HG03378 (cell line): ENCODE results near the gene TMEM169.
A peak's percentile ranks its signal among the peaks of the same experiment; 100 is the strongest.
"Not testable (repeated sequence)": the region's sequence is repeated elsewhere in the genome, so short reads cannot be mapped to it uniquely, and the experiment has no call there.

Experiments used
- ATAC-seq: cut with Tn5 transposase; IDR thresholded peaks from one replicate; pipeline ENCODE4 v1.9.1; 2021; ENCODE audit warnings: mild to moderate bottlenecking, moderate library complexity; ENCODE audit not compliant: unreplicated experiment

TMEM169 gene

GRCh38 chr2:216130346-216130971 lies 48.7 kb downstream of the TMEM169 start:
- ATAC-seq: no peak

DNA sequence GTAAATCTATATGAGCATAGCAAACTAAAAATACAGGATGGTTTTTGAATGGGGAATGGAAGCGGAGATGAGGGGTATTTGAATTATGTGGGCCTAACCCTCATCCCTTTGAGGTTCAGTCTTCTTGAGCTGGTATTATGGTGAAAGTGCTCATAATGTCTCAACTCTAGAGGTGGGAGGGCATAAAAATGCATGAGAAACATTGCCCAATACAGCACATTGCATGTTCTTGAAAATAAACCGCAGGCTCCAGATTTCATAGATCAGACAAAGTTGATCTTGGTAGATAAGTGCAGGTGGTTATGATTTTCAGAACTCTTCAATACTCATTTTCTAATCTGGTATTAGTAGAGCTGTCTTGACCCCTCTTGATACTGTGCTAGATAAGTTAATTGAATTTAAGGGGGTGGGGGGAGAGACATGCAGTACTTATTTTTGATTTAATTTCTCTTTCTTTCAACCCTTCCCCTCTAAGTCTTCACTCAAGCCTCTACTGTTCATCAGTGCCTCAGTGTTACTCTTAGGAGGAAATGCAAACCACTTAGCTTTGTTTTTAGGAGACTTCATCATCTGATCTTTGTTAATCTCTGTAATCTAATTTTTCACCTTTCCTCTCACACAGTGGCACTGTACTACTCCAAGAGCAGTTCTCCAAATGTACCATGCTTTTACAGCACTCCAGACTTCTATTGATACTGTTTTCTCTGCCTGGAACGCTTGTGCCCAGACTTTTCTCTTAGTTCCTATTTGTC lies 49.6 kb downstream of the TMEM169 start:
- no peak for ATAC-seq

DNA sequence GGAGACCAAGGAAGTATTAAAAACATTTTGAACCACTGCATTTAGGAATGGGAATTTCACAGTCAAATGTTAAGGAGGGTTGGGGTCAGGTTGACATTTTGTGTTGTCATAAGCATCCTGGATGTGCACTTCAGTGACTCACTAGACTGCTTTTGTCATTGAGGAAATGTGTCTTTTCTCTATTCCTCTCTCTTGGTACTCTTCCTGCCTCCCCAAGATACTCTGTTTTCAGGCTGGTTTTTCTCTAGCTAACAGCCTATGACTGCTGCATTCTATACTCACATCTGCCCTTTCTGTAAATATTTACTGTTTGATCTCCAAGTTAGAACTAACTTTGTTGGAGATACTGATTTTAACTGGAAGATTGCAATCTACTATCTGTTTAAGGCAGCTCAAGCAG lies 50.9 kb downstream of the TMEM169 start:
- ATAC-seq: no peak

- no peak for ATAC-seq
Measured at GRCh38 chr2:216133397-216133796, 51.7 kb downstream of the TMEM169 start.

DNA sequence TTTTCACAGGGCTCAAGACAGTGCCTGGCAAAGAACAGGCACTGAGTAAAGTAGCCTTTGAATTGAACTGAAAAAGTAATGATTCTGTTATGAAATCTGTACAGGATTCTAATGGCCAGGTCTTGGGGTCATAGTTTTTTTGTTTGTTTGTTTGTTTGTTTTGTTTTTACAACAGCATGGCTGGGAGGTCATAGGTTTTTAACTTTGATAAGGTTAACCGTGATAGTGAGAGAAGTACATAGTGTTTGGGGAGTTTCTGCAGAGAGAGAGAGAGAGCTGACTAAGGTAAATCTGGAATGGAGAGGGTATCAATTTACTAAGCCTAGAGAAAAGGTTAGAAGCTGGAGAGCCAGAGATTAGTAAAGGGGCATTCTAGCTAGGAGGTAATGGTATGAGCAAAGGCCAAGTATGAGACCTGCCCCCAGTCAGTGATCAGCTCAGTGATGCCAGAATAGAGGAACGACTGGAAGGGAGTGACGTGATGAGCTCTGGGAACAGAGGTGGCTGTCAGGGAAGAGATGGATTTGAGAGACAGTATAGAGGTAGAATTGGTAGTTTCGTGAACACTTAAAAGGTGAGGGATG lies 53.3 kb downstream of the TMEM169 start:
- ATAC-seq: no peak

- ATAC-seq: no peak
Measured at GRCh38 chr2:216139884-216140283, 58.2 kb downstream of the TMEM169 start.

GRCh38 chr2:216141516-216141915 lies 59.8 kb downstream of the TMEM169 start:
- not testable (repeated sequence) for ATAC-seq

GRCh38 chr2:216142540-216142939 lies 60.8 kb downstream of the TMEM169 start:
- ATAC-seq: peak; percentile 98

- ATAC-seq: no peak
Measured at GRCh38 chr2:216144372-216144771, 62.7 kb downstream of the TMEM169 start.

DNA sequence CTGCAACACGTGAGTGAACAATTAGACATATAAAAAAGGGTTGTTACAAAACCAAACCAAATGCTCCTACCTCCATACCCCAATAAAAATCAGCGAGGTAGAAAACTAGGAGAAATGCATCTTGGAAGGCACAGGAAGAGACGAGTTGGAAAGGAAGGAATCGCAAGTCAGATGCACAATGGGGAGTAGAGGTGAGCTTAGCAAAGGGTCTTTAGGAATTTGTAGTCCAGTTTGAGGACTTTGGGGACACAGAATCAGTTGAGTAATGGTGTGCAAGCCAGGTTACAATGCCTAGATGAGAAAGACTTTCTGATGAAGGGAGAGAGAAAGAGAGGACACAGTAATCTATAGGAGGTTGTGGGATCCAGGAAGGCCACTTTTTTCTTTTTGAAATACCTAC lies 63.1 kb downstream of the TMEM169 start:
- no peak for ATAC-seq

DNA sequence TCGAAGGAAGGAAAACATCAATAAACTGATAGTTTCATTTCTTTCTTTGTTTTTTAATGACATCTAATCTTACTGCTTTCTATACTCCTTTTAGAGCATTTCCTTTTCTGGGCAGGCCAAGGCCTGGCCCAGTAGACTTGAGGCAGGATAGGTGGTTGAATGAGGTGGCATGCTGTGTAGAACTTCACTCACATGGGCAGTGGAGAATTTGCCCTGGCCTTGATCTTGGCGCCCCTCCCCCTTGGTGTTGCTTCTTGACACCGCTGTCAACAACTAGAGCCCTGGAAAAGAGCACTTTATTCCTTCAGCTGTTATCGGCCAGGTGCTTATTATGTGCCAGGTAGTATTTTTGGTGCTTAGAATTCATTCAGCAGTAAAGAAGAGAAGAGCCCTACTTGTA lies 64.9 kb downstream of the TMEM169 start:
- ATAC-seq: no peak

DNA sequence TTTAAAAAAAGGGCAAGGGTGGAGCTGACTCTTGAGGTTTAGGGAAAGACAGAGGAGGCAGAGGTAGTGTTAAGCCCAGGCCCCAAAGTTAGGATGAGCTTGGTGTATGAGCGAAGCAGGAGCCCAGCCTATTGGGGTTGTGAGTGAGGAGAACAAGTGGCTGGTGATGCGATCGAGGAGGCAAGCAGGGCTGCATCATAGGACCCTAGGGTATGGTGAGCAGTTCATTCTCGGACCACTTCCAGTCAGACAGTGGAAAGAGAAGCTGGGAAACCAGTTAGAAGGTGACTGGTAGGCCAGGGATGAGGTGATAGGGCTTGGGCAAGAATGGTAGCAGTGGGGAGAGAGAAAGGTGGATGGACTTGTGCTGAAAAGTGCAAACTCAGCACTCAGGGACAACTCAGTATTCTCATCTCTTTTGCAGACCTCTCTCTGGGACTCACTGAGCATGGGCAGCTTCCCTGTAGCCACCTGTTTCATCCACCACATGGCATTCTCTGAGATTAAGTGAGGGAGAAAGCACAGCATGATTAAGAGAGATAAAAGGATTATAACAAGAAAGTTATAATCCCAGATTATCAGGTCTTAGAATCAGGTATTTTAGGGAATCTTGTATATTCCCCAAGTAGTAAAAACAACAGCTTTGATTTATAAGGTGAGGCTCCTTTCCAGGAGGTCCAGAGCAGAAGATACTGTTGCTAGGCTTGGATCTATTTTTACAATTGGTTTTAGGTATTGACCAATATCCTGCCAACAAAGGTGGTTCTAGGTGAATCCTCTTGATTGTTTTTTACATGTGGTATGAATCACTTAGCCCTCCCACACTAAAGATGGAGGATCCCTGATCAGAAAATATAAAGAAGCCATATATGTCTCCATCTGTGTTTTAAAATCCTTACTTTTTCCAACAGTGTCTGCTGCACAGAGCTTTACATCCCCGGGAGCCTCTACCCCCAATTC lies 65.7 kb downstream of the TMEM169 start:
- ATAC-seq: no peak

GRCh38 chr2:216148983-216149382 lies 67.3 kb downstream of the TMEM169 start:
- ATAC-seq: no peak

- ATAC-seq: no peak
Measured at GRCh38 chr2:216149741-216150140, 68.0 kb downstream of the TMEM169 start.

DNA sequence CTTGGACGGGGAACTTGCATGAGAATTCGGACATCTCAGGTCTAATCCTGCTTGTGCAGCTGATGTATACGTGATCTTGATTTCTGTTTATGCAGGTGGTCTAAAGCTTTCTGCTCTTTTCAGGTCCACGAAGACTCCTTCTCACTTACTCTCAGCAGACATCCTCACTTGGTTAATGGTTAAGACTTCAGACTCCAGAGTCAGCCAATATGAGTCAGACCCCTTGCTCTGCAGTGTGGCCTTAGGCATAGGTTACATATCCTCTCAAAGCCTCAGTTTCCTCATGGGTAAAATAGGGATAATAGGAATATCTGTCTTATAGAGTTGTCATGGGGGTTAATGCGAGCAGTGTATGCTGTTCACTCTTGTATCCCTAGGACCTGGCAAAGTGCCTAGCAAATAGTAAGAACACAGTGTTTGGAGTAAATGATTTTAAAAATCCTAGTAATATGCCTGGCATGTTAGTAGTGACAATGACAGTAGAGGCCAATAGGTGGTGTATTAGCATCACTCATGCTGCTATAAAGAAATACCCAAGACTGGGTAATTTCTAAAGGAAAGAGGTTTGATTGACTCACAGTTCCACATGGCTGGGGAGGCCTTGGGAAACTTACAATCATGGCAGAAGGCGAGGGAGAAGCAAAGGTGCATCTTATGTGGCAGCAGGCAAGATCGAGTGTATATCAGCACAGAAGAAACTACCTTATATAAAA lies 69.8 kb downstream of the TMEM169 start:
- no peak for ATAC-seq
